NB4 (cell line): ENCODE measurements around the gene CHIC2.

Experiments used
- CTCF ChIP-seq: IDR thresholded peaks from one replicate; pipeline ENCODE4 v1.5.1; 2012; ENCODE audit warnings: low read depth, low read length
- MYC ChIP-seq: IDR thresholded peaks from 2 replicates; pipeline ENCODE4 v1.6.1; 2011; ENCODE audit warnings: low read depth, low read length
- POLR2A ChIP-seq: IDR thresholded peaks from 2 replicates; pipeline ENCODE4 v1.6.1; 2011; ENCODE audit warnings: mild to moderate bottlenecking; ENCODE audit not compliant: insufficient read length; ENCODE audit errors: extremely low read depth

GRCh38 chr4:54038056-54038455 lies 26.3 kb downstream of the CHIC2 start:
- no peak for TF ChIP-seq CTCF
- TF ChIP-seq MYC, result no peak
- TF ChIP-seq POLR2A, result no peak
